Loucy (cell line): ENCODE data around the gene TRIM56.

Experiments
- H2AFZ ChIP-seq: fragments of 200-600 bp; sonication (generic); 2 replicates; pipeline ENCODE4 v1.6.0; 2016; ENCODE audit warnings: antibody characterized with exemption, mild to moderate bottlenecking, low read length, moderate library complexity
- H3F3A ChIP-seq: fragments of 200-600 bp; 2 replicates; pipeline ENCODE4 v1.6.0; 2016; ENCODE audit warnings: antibody characterized with exemption, low read depth, mild to moderate bottlenecking
- H3K27me3 ChIP-seq: fragments of 200-600 bp; sonication (generic); 2 replicates; pipeline ENCODE4 v1.6.1; 2014; ENCODE audit warnings: low read length, mild to moderate bottlenecking; ENCODE audit not compliant: insufficient read depth, poor library complexity, severe bottlenecking
- H3K36me3 ChIP-seq: fragments of 200-600 bp; sonication (generic); 2 replicates; pipeline ENCODE4 v1.6.1; 2016; ENCODE audit warnings: low read length; ENCODE audit not compliant: insufficient read depth
- H3K4me1 ChIP-seq: fragments of 200-600 bp; sonication (generic); 2 replicates; pipeline ENCODE4 v1.5.1; 2014; ENCODE audit warnings: low read length, mild to moderate bottlenecking; ENCODE audit not compliant: insufficient read depth, poor library complexity, severe bottlenecking
- H3K4me2 ChIP-seq: fragments of 200-600 bp; sonication (generic); 2 replicates; pipeline ENCODE4 v1.6.0; 2014; ENCODE audit warnings: antibody characterized with exemption, low read length, low read depth, mild to moderate bottlenecking; ENCODE audit not compliant: poor library complexity, severe bottlenecking
- H3K4me3 ChIP-seq: fragments of 200-600 bp; sonication (generic); 2 replicates; pipeline ENCODE4 v1.5.1; 2014; ENCODE audit warnings: low read length, mild to moderate bottlenecking, mixed read lengths; ENCODE audit not compliant: poor library complexity, severe bottlenecking
- H3K79me2 ChIP-seq: fragments of 200-600 bp; sonication (generic); 2 replicates; pipeline ENCODE4 v1.6.1; 2014; ENCODE audit warnings: low read length; ENCODE audit not compliant: insufficient read depth
- H3K9ac ChIP-seq: fragments of 200-600 bp; sonication (generic); 2 replicates; pipeline ENCODE4 v1.6.0; 2014; ENCODE audit warnings: mild to moderate bottlenecking, low read depth, low read length, moderate library complexity; ENCODE audit not compliant: poor library complexity, severe bottlenecking
- H3K9me2 ChIP-seq: fragments of 200-600 bp; sonication (generic); replicated peaks from 2 replicates; pipeline ENCODE4 v1.6.1; 2016; ENCODE audit warnings: low read depth, low read length, mixed read lengths
- H3K9me3 ChIP-seq: fragments of 200-600 bp; sonication (generic); 2 replicates; pipeline ENCODE4 v1.6.1; 2014; ENCODE audit warnings: mild to moderate bottlenecking, antibody characterized with exemption, low read length, low read depth; ENCODE audit not compliant: insufficient read depth
- H4K20me1 ChIP-seq: fragments of 200-600 bp; sonication (generic); 2 replicates; pipeline ENCODE4 v1.6.0; 2014; ENCODE audit warnings: antibody characterized with exemption, low read length, mild to moderate bottlenecking; ENCODE audit not compliant: insufficient read depth, poor library complexity, severe bottlenecking
- EZH2phosphoT487 ChIP-seq: fragments of 200-600 bp; IDR thresholded peaks from 2 replicates; pipeline ENCODE4 v1.6.1; 2018; ENCODE audit warnings: antibody characterized with exemption, mild to moderate bottlenecking, moderate library complexity, borderline replicate concordance
- TF ChIP-seq, protein P1 (sequence below): fragments of 200-600 bp; sonication (generic); conservative IDR thresholded peaks from 2 replicates; pipeline ENCODE4 v1.5.1; 2014; ENCODE audit warnings: mild to moderate bottlenecking, antibody characterized with exemption, low read length

The TRIM56 gene

DNA sequence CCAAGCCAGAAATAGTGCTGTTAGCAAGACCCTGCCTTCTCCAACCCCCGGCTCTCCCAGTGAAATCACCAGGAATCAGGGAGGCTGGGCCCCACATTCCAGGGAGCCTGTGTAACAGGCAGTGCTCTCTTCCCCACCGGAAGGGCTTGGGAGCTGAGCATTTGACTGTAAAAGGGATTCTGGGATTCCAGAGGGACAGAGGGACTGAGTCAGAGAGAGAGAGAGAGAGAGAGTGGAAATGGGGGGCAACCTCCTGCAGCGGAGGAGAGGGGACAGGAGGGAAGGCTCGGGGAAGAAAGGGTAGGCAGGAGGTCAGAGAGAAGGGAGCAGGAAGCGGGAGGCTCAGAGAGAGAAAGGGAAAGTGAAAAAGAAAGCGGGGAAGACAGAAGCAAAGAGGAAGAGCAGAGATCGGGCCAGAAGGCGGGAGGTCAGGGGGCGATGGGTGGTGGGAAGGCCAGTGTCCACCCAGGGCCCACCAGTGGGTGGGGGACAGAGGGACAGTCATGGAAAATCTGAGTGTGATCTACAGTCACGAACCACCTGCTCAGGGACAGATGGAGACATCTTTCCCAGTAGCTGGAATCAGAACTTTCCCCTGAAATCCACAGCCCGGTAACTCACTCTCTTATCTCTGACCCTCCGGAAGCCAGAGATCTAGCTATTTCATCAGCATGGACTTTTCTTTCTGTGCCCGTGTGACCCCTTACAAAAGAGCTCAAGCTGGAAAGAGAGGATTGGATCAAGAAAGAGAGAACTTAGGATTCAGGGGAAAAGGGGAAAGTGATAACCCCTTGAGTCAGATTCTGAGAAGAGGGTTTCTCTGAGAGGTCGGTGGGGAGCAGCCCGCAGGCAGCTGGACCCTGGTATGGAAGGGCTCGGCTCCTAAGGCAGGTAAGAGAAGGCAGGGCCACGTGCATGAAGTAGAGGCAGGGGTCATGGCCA is 37.0 kb downstream of the TRIM56 start:
- H3K4me3 ChIP-seq = no peak overlapping the region
- H2AFZ ChIP-seq = peak overlapping the region; percentile 10; the same call in 1 of the 2 replicates

DNA sequence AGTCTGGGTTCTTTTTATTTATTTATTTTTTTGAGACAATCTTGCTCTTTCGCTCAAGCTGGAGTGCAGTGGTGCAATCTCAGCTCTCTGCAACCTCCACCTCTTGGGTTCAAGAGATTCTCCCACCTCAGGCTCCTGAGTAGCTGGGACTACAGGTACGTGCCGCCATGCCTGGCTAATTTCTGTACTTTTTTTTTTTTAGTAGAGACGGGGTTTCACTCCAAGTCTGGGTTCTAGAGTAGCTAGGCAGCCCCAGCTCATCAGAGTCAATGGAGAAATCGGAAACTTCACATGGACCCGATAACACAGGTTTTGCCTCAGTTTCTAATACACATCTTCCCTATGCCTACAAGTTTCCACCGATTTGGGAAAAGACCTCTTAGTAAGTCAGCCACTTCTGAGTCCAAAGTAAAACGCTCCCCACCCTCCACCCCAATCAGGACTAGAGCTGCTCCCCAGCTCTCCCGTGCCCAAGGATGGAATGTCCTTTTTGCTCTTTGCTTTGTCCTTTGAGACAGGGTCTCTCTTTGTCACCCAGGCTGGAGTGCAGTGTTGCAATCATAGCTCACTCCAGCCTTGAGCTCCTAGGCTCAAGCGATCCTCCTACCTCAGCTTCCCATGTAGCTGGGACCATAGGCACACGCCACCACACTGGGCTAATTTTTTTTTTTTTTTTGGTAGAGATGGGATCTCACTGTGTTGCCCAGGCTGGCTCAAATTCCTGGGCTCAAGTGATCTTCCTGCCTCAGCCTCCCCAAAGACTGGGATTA is 37.8 kb downstream of the TRIM56 start:
- Histone ChIP-seq H3F3A (no peaks in the 10 kb centered on the region), H3K27me3 (no peaks in the 10 kb centered on the region), H3K9me3 (no peaks in the 10 kb centered on the region), H3K4me3 (no peak overlapping the region), H2AFZ (no peak overlapping the region), H3K36me3 (no peaks in the 10 kb centered on the region), H3K4me1 (peaks cover 41% of the 10 kb centered on the region), H3K9me2 (no peaks in the 10 kb centered on the region), H3K9ac (no peak overlapping the region), H4K20me1 (no peaks in the 10 kb centered on the region), H3K4me2 (no peak overlapping the region), H3K79me2 (peaks cover 7% of the 10 kb centered on the region; the same call in 1 of the 2 replicates)
- TF ChIP-seq, protein P1, sequence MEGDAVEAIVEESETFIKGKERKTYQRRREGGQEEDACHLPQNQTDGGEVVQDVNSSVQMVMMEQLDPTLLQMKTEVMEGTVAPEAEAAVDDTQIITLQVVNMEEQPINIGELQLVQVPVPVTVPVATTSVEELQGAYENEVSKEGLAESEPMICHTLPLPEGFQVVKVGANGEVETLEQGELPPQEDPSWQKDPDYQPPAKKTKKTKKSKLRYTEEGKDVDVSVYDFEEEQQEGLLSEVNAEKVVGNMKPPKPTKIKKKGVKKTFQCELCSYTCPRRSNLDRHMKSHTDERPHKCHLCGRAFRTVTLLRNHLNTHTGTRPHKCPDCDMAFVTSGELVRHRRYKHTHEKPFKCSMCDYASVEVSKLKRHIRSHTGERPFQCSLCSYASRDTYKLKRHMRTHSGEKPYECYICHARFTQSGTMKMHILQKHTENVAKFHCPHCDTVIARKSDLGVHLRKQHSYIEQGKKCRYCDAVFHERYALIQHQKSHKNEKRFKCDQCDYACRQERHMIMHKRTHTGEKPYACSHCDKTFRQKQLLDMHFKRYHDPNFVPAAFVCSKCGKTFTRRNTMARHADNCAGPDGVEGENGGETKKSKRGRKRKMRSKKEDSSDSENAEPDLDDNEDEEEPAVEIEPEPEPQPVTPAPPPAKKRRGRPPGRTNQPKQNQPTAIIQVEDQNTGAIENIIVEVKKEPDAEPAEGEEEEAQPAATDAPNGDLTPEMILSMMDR = no peak
- no peak for TF ChIP-seq EZH2phosphoT487

More for the DNA sequence above, 37.0 kb downstream of the TRIM56 start:
- Histone ChIP-seq H4K20me1 (no peaks in the 10 kb centered on the region), H3K4me2 (no peak overlapping the region), H3K9me2 (no peaks in the 10 kb centered on the region), H3K4me1 (peaks cover 33% of the 10 kb centered on the region), H3K79me2 (no peaks in the 10 kb centered on the region), H3K36me3 (no peaks in the 10 kb centered on the region), H3F3A (no peaks in the 10 kb centered on the region), H3K9me3 (no peaks in the 10 kb centered on the region), H3K9ac (no peak overlapping the region), H3K27me3 (no peaks in the 10 kb centered on the region)
- no peak for TF ChIP-seq EZH2phosphoT487
- TF ChIP-seq, protein P1 = no peak

DNA sequence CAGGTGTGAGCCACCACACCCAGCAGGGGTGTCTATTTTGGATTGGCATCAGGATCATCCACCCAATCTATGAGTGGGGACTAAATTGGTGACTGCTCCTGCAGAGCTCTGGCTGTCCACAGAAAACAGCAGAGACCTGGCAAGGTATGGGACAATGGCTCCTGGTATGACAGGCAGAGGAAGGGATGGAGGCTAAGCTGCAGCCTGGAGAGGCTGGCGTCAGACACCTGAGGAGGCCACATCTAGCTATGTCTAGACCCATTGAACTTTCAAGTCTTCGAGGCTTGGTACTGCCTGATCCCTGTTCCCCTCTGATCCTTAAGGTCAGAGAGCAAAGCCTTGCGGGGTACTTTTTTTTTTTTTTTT is 38.4 kb downstream of the TRIM56 start:
- no peak overlapping the region for H2AFZ ChIP-seq

More for the DNA sequence above, 38.4 kb downstream of the TRIM56 start:
- H3K9me3 ChIP-seq = no peaks in the 10 kb centered on the region
- H4K20me1 ChIP-seq = no peaks in the 10 kb centered on the region
- TF ChIP-seq EZH2phosphoT487 = no peak
- TF ChIP-seq, protein P1 = no peak
- no peaks in the 10 kb centered on the region for H3K9me2 ChIP-seq
- H3K4me2 ChIP-seq = no peak overlapping the region
- peaks cover 8% of the 10 kb centered on the region; the same call in 1 of the 2 replicates for H3K79me2 ChIP-seq
- H3K36me3 ChIP-seq = no peaks in the 10 kb centered on the region
- no peaks in the 10 kb centered on the region for H3F3A ChIP-seq
- no peak overlapping the region for H3K4me3 ChIP-seq
- H3K27me3 ChIP-seq = no peaks in the 10 kb centered on the region
- no peak overlapping the region for H3K9ac ChIP-seq
- peaks cover 45% of the 10 kb centered on the region for H3K4me1 ChIP-seq
